GM18519 (cell line): ENCODE results near the gene GARS1.
"Not testable (repeated sequence)": the region's sequence is repeated elsewhere in the genome, so short reads cannot be mapped to it uniquely, and the experiment has no call there.

ENCODE experiments used
- ATAC-seq: cut with Tn5 transposase; IDR thresholded peaks from one replicate; pipeline ENCODE4 v1.9.1; 2021; ENCODE audit warnings: mild to moderate bottlenecking, moderate library complexity; ENCODE audit not compliant: unreplicated experiment, low FRiP score

The GARS1 gene

DNA sequence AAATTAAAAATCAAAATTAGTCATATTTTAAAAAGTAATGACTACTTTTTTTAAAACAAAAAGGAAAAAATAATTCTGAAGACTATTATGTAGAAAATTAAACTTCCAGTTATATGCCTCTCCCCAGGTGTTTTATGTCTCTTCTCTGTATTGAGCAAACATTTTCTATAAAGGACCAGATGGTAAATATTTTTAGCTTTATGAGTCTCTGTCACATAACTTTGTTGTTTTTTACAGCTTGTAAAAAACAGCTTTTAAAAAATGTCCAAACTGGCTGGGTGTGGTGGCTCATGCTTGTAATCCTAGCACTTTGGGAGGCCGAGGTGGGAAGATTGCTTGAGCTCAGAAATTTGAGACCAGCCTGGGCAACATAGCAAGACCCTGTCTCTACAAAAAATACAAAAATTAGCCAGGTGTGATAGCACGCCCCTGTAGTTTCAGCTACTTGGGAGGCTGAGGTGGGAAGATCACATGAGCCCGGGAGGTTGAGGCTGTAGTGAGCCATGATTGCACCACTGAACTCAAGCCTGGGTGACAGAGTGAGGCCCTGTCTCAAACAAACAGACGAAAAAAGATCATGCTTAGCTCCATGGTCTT is 23.5 kb downstream of the GARS1 start:
- ATAC-seq: no peak

DNA sequence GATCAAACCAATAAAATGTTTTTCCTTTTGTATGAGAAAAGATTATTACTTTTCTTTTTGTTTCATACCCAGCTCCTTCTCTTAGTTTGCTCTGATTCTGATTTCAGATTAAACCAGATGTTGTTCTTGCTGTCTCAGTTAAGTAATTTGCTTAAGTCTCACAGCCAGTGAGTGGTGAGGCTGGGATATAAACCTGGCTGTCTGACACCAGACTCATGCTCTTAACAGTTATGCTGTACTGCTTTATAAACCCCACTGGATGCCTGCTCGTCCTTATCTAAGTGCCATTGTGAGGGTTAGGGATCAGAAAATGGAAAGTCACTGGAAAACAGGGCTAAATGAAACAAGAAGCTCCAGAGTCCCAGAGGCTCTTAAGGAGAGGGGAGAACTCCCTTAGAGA is 24.3 kb downstream of the GARS1 start:
- ATAC-seq: no peak

DNA sequence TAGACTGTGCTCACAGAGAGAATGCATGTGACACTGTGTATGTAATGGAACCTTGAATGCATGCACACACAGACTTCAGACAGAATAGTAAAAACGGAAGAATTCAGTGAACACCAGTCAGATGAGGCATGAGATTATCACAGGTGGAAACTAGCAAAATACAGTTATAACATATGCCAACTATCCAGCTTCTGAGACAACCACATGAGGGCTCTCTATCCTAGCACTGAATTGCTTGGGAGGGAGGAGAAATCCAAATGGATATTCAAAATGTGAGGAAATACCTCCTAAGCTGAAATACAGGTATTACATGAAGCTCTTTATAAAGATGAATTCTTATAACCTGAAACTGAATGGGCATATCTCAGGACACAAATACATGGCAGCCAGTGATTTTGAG is 30.6 kb downstream of the GARS1 start:
- ATAC-seq: no peak

DNA sequence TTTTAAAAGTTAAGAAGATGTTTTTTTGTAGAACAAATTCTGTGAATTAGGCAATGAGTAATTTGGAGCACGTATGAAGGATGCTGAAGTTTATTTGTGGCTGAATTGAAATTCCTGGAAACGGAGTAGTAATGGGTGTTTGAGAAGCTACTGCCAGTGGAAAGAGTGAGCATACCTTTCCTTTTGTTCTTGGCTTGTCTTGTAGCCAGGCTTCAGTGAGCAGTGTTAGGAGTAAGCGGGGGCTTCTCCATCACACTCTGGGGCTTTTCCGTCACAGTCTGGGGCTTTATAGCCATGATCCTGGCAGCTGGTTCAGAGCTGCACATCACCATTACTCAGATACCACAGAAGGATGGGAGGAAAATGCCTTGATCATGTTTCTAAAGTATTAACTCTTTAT is 32.3 kb downstream of the GARS1 start:
- no peak for ATAC-seq

DNA sequence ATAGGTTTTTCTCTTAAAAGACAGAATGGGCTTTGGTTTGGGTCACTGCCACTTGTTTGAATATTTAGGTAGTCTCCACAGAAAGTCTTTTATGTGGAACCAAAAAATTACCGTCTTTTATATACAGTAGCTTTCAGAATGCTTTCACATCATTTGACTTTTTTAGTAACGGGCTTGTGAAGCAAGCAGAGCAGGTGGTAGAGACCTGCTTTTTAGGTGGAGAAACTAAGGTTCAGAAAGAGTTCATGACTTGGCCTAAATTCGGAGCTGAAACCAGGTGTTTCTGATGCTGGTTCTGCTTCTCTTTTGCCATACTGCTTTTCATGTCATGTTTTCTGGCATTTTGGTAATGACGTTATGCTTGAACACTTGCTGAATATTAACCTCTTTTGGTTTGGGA is 36.3 kb downstream of the GARS1 start:
- no peak for ATAC-seq

DNA sequence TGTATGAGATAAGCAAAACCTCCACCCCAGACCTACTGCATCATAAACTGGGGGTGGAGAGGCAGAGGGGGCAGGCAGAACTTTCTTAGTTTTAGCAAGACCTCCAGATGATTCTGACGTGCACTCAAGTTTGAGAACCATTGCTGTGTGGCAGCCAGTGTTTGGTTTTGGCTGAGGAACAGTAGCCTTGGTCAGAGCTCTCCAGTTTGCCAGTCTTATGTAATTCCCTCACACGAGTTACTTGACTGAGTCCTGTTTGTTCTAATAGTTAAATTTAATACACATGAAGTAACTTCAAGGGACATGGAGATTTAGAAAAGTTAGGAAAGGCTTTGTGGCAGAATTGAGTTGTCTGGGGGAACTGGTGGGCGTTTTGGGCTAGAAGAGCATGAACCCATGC is 38.5 kb downstream of the GARS1 start:
- ATAC-seq: no peak

DNA sequence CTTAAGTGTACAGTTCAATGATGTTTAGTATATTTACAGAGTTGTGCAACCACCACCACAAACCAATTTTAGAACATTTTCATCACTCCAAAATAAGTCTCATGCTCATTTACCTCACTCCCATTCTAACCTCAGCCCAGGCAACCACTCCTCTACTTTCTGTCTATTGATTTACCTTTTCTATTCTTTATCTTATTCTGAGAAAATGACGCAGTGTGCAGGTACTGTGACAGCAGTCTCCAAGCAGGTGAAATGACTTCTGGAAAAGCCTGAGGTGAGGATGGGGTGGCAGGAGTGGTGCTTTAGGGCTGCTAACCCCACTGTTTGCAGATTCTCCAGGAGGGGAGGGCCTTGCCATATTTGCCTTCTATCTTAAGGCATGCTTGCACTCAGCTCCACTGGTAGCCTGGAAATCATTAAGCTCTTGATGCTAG is 39.5 kb downstream of the GARS1 start:
- no peak for ATAC-seq

DNA sequence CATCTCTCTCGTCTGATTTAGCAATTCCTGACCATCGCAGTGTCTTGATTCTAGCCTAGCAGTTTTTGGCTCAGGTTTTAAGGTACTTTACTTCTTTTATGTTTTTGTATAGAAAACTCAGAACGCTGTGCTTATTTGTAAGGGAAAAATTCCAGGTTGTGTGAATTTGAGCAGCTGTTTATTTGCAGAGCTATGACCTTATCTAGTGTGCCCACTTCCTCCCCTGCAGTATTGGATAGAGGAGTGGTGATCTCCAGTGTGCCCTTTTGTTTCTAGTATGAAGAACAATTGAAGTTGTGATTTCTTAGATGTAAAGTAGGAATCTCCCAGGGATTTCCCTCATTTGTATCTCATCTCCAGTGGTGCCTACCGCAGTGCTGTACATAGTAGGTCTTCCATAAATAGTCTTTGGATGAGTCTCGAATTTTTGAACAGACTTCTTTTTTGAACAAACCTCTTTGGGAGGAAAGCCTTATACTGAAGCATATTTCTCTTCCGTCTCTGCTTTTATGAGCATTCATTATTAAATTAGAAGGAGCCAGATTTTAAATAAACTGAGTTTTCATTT is 40.0 kb downstream of the GARS1 start:
- no peak for ATAC-seq

DNA sequence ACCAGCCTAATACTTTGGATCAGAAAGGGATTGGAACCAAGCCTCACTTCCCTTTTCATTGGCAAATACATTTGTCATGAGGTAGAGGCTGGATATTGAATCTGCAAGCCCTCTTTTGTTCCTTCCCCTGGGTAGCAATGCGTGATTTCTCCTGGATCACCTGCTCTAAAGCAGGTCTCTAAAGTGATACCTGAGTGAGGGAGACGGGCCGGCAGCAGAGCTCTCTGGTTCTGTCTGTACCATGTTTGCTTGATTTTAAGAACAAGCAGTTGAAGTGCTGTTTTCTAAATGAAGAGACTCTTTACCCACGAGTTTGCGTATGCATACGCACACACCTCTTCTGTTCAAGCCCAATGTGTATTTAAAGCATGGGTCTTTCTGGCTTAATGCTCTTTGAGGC is 41.1 kb downstream of the GARS1 start:
- no peak for ATAC-seq

DNA sequence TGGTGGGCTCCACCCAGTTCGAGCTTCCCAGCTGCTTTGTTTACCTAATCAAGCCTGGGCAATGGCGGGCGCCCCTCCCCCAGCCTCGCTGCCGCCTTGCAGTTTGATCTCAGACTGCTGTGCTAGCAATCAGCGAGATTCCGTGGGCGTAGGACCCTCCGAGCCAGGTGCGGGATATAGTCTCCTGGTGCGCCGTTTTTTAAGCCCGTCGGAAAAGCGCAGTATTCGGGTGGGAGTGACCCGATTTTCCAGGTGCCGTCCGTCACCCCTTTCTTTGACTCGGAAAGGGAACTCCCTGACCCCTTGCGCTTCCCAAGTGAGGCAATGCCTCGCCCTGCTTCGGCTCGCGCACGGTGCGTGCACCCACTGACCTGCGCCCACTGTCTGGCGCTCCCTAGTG is 47.6 kb downstream of the GARS1 start:
- not testable (repeated sequence) for ATAC-seq

DNA sequence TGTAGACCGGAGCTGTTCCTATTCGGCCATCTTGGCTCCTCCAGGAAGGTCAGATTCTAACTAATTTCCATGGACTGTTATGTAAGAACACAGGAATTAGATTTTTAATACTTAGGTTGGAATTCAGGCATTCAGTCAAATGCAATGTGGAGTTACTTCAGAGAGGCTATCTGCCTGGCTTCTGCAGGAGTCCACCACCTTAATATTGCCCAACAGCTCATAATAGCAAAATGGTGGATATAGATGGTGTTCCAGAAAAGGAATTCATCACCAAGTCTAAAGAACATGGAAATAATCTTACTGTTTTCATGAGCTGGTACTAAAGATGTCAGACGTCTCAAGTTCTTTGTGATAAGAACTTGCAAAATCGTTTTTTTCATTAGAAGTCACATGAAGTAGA is 48.1 kb downstream of the GARS1 start:
- no peak for ATAC-seq

DNA sequence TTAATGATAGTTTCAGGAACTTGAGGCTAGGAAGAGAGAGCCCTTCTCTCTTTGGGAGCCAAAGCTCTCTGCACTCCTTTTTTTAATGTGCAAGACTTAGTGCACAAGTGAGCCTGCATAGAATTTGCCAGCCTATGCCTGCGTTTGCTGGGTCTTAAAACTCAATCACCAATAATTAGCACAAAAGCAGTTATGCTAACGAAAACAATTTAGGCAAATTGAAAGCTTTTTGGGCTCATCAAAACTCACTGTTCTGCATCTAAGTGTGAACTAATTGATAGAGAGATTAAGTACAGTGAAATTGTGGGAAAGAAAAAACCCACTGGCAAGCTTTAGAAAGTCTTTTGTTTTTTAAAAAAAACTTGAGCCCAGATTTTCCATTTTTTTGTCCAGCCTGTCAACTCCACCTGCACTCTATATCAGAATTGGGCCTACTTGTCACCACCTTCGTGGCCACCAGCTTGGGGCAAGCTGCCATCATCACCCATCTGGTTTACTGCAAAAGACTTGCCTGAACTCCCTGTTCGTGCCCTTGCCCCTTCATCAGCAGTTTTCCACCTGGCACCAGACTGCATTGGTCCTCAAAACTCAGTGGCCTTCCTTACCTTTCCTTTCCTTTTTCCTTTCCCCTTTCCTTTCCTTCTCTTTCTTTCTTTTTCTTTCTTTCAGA is 49.7 kb downstream of the GARS1 start:
- ATAC-seq: no peak

DNA sequence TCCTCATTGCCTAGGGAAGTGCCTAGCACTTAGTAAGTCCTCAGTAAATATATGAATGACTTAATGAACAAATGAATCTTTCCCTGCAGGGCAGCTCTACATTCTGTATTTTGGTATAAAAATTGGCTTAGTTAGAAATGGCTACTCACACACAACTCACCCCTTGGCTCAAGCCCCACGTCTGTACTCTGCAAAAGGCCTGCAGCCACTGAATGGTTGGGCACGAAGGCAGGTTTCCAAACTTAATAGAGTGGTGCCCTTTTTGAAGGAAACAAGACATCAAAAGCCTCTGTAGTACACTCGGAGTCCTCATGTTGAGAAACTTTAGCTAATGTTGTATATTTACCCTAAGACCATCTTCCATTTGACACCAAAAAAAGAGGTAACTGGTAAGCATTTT is 51.0 kb downstream of the GARS1 start:
- ATAC-seq: no peak

DNA sequence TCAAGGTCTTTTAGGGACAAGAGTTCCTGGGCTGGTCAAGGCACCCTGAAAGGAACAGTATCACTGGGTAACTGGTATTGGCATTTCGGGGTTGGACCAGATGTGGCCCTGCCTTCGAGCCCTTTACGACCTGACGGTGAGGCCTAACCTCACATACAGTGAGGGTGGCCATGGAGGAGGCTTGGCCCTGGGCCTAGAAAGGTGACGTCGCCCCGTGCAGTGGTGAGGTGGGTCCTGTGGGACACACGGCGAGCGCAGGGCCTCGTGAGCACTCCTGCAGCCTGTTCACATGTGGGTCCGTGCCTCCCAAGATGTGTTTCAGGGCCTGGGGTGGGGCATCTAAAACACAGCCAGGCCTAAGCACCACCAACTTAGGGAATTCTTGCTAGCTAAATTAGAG is 51.5 kb downstream of the GARS1 start:
- ATAC-seq: no peak

DNA sequence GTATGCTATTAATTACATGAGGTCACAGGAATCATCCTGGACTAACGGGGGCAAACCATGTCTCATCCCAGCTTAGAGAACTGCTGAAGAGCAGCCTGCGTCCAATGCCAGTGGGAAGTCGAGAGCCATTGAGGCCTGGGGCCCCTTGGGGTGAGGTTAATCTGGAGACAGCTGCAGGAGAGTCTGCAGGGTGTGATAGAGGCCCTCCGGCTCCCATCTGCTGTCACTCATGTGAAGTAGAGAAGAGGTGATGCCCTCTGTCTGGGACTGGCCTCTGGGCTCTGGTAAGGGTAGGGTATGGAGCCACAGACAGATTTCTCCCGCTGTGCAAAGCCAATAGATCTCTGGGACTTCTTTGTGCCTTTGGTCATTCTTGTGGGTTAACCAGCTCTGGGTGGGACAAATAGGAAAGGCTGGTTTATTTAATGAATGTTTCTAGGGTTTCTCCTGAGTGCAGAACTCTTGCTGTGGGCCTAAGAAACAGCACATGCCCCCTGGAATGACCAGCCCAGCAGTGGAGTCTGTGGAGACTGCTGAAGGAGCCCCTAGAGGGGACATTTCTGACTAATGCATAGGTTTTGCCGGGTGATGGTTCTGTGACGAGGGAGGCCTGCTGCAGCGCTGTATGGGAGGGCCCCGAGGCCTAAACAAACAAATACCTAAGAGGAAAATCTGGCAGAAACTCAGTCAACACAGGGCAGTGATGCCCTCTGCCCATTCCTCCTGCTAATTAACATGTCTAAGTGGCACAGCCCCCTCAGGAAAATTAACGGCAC is 53.1 kb downstream of the GARS1 start:
- no peak for ATAC-seq

DNA sequence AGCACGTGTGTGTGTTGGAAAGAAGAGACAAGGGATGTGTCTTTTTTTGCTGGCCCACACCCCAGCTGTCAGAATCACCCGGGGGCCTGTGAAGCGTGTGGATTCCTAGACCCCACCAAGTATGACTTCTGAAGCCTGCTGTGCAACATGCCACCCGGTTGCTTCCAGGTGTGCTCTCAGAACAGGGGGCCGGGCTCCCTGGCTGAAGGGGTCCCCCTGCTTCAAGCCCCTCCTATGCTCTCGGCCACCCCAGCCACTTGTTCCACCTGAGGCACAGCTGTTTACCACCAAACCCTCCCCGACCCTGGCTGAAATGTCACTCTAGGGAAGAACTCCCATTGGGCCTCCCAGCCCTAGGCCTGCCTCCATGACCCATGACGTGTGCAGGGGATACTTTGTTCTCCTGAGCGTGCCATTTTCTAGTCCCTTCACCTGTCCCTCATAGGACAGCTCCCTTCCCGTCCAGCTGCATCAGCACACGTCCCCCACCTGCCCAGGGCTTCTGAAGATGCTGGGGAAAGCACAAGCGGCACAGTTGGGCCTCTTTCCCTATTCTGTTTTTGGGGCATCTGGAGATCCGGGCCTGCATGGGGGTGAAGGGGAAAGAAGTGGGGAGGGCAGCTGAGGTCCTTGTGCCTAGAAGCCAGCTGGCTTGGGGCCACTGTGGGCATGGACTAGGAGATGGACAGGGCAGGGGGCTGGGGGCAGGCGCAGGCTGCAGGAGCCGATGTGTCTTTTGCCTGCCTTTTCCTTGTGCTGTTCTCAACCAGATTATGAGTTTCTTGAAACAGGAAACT is 54.3 kb downstream of the GARS1 start:
- no peak for ATAC-seq

DNA sequence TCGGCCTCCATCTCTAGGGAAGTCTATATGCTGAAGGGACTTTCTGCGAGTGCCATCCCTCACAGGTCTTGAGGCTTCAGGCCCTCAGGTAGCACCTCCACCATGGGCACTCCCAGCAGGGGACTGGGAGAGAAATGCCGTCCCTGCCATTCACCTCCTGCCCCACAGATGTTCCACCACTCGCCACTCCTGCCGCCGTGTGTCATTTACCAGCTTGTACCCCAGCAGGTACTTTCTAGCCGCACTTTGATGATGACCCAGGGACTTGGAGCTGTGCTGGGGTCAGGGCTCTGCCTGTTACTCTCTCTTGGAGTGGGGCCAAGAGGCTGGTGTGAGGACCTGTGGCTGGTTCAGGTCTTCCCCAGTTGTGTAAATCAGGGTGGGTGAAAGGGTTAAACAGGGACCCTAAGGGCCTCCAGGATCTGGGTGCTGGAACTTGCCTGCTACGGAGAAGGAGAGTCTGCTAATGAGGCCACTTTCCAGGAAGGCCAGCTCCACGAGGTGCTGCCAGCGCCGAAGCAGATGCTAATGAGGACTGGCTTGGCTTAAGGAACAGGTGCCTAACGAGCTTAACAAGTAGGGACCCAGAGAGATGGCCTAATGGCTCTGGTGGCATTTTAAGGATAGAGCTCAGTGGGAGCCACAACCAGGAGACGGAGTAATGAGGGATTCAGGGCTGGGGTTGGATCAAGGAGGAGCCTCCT is 55.2 kb downstream of the GARS1 start:
- no peak for ATAC-seq

DNA sequence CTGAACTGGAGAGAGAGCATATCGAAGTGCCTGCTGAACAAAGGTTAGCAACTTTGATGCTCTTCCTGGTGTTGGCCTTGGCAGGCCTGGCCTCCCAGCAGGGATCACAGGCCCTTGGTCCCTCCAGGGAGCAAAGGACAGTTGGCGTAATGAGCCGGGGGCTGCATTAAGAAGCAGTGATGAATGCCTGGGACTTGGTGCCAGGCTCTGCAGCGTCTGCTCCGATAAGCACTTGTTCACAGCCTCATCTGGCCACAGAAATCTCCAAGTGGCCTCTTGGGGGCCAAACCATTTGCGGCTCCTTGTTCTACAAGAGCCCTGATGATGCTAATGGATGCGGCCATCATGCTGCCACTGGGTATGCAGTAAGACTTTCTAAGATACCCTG is 55.7 kb downstream of the GARS1 start:
- no peak for ATAC-seq

DNA sequence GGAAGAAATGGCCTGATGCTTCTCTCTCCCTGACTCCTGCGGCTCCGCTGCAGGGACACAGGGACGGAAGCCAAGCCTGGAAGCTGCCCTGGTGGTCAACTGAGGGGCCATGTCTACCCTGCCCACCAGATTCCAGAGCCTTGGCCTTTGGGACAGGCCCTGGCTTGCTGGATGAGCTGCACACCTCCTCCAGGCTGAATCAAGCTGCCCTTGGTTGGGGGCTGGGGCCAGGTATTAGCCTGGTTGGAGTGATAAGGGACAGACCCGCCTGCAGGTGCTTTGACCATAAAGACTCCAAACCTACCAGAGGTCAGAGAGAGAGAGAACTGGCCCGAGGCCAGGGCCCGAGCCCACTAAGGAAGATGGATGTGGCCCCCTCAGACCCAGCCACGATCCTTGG is 57.5 kb downstream of the GARS1 start:
- ATAC-seq: no peak
